ENCODE data around the gene GP1BB. TPM values are rescaled to one million over a fixed set of nuclear protein-coding genes. Genes with fewer than 3 reads are reported as not detected.

The GP1BB gene
- total and polyA plus RNA-seq, 2 donors (not counting 3 experiments of a cell fraction or from before 2014, with no cell fraction given) = 1.7 to 6.2 TPM

DNA sequence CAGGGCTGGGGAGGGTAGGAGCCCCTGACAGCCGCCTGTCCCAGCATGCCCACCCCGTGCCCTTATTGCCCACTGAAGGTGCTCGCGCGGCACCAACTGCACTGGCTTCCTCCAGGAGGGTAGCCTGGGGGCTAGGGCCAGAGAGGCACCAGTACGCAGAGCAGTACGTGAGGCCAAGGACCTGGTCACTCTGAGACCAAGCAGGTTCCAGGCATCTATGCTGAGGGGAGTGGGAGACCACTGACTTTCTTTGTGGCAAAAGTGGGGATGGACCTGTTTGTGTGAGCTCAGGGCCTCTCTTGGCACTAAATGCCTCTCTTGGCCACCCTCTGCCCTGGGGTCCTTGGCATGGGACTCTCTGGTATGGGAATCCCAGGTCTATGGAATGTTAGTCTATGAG is 10.8 kb downstream of the GP1BB start:
- CTCF ChIA-PET = no interaction called here
- DNase-seq (ENCODE audit: low read depth, low spot score) = no peak
- intact Hi-C loops (cut with micrococcal nuclease) (no loop called here), dilution Hi-C loops (cut with MboI; ENCODE audit: extremely low pct_ligation_motif_present, low sequenced_read_pairs) (no loop called here)
- H4K20me1 ChIP-seq (replicated peaks; ENCODE audit: control insufficient read depth, extremely low read depth, insufficient read depth, low read length) = no peaks in the 10 kb centered on the region
- BruUV-seq (replicated peaks) = no TSS peak
- no peak overlapping the region for H3K9ac ChIP-seq (replicated peaks; ENCODE audit: extremely low read depth, insufficient read depth, low read length)
- no peaks in the 10 kb centered on the region for H3K9me1 ChIP-seq (replicated peaks; ENCODE audit: control insufficient read depth, extremely low read depth, insufficient read depth, low read length)
- no peaks in the 10 kb centered on the region for H3K27me3 ChIP-seq (ENCODE audit: control insufficient read depth in 2 of 2, insufficient read depth in 2 of 2, low read length in 2 of 2)
- no peak overlapping the region for H3K4me2 ChIP-seq (ENCODE audit: insufficient read depth, low read length)
- POLR2A ChIA-PET = no interaction called here
- H2AFZ ChIP-seq (ENCODE audit: low read depth, low read length) = no peak overlapping the region
- no peak for FAIRE-seq
- H3K36me3 ChIP-seq (ENCODE audit: control insufficient read depth in 2 of 2, extremely low read depth in 1 of 2, insufficient read depth in 2 of 2, low read length in 2 of 2) = no peaks in the 10 kb centered on the region
- H3K4me1 ChIP-seq (ENCODE audit: control insufficient read depth, extremely low read depth, insufficient read depth, low read length) = peaks cover 3% of the 10 kb centered on the region
- H3K79me2 ChIP-seq (ENCODE audit: control insufficient read depth, insufficient read depth, low read length) = no peaks in the 10 kb centered on the region
- TF ChIP-seq FOS (IDR thresholded peaks at IDR 0.05; ENCODE audit: borderline replicate concordance, insufficient read depth, low read length) (no peak), EZH2 (IDR thresholded peaks at IDR 0.05; ENCODE audit: borderline replicate concordance, low read depth, low read length, severe bottlenecking) (no peak), POLR2A (IDR thresholded peaks at IDR 0.05; ENCODE audit: low read depth, low read length) (no peak), JUN (IDR thresholded peaks at IDR 0.05; ENCODE audit: borderline replicate concordance, insufficient read depth, insufficient read length, low read depth) (no peak), GATA2 (IDR thresholded peaks at IDR 0.05; ENCODE audit: insufficient read depth, insufficient read length, low read depth, low read length) (no peak), POLR2AphosphoS5 (IDR thresholded peaks at IDR 0.05; ENCODE audit: insufficient read depth, low read depth, low read length) (no peak), MYC (IDR thresholded peaks at IDR 0.05; ENCODE audit: low read depth, low read length) (no peak)
- TF ChIP-seq, protein P1, sequence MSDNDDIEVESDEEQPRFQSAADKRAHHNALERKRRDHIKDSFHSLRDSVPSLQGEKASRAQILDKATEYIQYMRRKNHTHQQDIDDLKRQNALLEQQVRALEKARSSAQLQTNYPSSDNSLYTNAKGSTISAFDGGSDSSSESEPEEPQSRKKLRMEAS (IDR thresholded peaks at IDR 0.05; ENCODE audit: insufficient read depth, insufficient read length) = no peak
- TF ChIP-seq, protein P2, sequence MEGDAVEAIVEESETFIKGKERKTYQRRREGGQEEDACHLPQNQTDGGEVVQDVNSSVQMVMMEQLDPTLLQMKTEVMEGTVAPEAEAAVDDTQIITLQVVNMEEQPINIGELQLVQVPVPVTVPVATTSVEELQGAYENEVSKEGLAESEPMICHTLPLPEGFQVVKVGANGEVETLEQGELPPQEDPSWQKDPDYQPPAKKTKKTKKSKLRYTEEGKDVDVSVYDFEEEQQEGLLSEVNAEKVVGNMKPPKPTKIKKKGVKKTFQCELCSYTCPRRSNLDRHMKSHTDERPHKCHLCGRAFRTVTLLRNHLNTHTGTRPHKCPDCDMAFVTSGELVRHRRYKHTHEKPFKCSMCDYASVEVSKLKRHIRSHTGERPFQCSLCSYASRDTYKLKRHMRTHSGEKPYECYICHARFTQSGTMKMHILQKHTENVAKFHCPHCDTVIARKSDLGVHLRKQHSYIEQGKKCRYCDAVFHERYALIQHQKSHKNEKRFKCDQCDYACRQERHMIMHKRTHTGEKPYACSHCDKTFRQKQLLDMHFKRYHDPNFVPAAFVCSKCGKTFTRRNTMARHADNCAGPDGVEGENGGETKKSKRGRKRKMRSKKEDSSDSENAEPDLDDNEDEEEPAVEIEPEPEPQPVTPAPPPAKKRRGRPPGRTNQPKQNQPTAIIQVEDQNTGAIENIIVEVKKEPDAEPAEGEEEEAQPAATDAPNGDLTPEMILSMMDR (IDR thresholded peaks at IDR 0.05; ENCODE audit: extremely low read depth in 1 of 2, insufficient read depth in 1 of 2, low read depth in 1 of 2, low read length in 2 of 2) = no peak
- no peak overlapping the region for H3K27ac ChIP-seq (ENCODE audit: insufficient read depth, low read depth, low read length)
- no peak overlapping the region for H3K4me3 ChIP-seq (replicated peaks in 1 of 3; ENCODE audit: insufficient read depth in 1 of 3, low read depth in 1 of 3, low read length in 3 of 3)
- H3K9me3 ChIP-seq (replicated peaks; ENCODE audit: control insufficient read depth, insufficient read depth, low read length) = no peaks in the 10 kb centered on the region

Measured in endothelial cell of umbilical vein (primary cell).